Epithelial cell of esophagus (primary cell): Measurements from ENCODE around the gene CFL1.

Source experiments
- DNase-seq: peaks from one replicate; pipeline ENCODE4 v3.0.0; 2010; ENCODE audit warnings: low read depth
- H3K4me3 ChIP-seq: 2 replicates; pipeline ENCODE4 v1.5.1; 2011; ENCODE audit warnings: mild to moderate bottlenecking, low read length, control low read depth
- TF ChIP-seq, protein P1 (sequence below): IDR thresholded peaks from 2 replicates; pipeline ENCODE4 v1.5.1; 2011; ENCODE audit warnings: low read depth, mild to moderate bottlenecking, low read length, control low read depth, inconsistent platforms; ENCODE audit not compliant: insufficient read depth; ENCODE audit errors: missing control alignments

The CFL1 gene

GRCh38 chr11:65810046-65810868 lies 47.7 kb downstream of the CFL1 start:
- TF ChIP-seq, protein P1, sequence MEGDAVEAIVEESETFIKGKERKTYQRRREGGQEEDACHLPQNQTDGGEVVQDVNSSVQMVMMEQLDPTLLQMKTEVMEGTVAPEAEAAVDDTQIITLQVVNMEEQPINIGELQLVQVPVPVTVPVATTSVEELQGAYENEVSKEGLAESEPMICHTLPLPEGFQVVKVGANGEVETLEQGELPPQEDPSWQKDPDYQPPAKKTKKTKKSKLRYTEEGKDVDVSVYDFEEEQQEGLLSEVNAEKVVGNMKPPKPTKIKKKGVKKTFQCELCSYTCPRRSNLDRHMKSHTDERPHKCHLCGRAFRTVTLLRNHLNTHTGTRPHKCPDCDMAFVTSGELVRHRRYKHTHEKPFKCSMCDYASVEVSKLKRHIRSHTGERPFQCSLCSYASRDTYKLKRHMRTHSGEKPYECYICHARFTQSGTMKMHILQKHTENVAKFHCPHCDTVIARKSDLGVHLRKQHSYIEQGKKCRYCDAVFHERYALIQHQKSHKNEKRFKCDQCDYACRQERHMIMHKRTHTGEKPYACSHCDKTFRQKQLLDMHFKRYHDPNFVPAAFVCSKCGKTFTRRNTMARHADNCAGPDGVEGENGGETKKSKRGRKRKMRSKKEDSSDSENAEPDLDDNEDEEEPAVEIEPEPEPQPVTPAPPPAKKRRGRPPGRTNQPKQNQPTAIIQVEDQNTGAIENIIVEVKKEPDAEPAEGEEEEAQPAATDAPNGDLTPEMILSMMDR, result no peak
- H3K4me3 ChIP-seq, result no peak overlapping the region
- DNase-seq, result no peak

DNA sequence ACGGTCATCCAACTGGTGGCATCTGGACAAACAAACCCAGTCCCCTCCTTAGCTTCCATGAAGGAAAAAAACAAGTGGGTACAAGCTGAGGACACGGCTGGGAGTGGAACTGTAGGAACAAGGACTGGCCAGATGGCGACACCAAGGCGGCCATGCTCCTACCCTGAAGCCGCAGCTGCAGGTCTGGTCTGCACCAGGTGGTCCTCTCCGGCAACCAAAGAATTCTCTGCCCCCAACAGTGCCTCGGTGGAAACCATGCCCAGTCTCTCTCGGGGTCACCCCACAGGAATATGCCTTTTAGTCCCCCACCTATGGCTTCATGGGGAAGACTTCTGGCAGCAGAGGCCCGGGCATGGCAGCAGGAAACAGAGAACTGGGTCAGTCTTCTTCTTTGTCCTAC lies 48.5 kb downstream of the CFL1 start:
- TF ChIP-seq, protein P1, result no peak
- no peak overlapping the region for H3K4me3 ChIP-seq
- DNase-seq, result no peak

GRCh38 chr11:65808744-65809341 lies 49.1 kb downstream of the CFL1 start:
- no peak for DNase-seq
- H3K4me3 ChIP-seq, result no peak overlapping the region
- TF ChIP-seq, protein P1, result no peak

- TF ChIP-seq, protein P1, result no peak
- H3K4me3 ChIP-seq, result no peak overlapping the region
- no peak for DNase-seq
Measured at GRCh38 chr11:65806979-65807378, 51.0 kb downstream of the CFL1 start.
